GM19193 (cell line): Measurements from ENCODE around the gene GLB1L2.

Source experiments
- POLR2A ChIP-seq: IDR thresholded peaks from 4 replicates; pipeline ENCODE4 v1.6.1; 2011; ENCODE audit not compliant: insufficient read depth, insufficient read length; ENCODE audit errors: extremely low read depth

Gene GLB1L2

DNA sequence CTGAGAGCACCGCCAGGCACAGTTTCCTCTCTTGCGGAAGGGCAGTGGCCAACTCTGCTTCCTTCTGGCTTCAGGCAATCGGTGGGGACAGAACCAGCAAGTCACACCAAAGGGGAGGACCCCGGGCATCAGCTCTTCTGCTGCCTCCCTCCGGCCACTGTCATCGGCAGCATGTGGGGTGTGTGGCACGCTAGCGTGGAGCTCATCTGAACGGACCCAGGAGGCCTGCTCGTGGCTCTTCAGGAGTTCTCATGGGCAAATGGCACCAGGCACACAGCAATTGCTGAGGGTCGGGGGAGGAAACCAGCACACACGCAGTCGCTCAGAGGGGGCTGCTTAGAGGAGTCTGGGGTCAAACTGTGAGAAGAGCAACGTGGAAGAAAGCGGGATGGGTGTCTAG, 53.4 kb downstream of the GLB1L2 start:
- no peak for TF ChIP-seq POLR2A

DNA sequence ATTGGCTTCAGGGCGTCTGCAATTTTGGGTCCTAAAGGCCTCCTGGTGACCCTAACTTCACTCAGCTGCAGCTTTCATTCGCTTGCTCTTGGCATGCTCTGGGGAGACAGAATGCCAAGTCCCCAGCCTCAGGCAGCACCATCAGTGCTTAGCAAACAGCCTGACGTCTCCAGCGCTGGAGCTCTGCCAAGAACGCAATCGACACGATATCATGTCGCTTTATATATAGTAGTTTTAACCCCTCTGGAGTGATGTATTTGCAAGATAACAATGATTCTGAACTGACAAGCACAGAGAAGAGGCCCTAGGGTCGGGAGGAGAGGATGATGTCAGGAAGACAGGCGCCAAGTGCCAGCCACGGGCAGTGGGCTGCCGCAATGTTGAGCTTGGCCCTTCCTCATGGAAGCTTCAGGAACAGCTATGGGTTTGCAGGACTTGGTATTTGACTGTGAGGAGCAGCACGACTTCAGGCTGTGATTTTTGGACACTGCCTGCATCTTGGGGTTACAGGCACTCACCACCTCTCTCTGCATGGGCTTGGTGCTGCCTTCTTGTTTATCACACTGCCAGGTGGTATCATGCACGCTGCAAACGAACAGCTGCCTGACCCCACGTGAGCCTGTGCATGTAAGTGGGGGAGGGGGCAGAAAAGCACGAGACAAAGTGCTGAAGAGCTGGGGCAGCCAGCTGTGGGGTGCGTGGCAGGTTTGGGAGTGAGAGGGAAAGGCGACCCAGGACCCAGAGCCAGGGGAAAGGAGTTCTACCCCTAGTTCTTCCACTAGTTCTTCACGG, 54.2 kb downstream of the GLB1L2 start:
- TF ChIP-seq POLR2A = no peak

DNA sequence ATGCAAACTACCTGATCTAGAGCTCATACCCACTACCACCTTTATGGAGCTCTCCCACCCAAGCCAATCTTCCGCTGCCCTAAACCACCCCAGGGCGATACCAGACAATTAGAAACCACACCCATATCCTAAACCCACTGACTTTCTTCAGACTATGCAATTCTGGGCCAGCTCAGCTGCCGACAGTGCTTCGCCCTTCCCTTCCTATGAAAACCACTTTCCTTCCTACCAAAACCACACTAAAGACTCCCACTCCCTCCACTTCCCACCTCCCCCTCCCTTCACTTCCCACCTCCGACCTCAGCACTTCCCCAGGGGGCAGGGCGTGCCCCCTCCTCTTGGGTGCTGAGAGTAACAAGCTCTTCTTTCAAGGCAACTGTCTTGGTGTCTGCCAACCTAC, 55.2 kb downstream of the GLB1L2 start:
- no peak for TF ChIP-seq POLR2A

DNA sequence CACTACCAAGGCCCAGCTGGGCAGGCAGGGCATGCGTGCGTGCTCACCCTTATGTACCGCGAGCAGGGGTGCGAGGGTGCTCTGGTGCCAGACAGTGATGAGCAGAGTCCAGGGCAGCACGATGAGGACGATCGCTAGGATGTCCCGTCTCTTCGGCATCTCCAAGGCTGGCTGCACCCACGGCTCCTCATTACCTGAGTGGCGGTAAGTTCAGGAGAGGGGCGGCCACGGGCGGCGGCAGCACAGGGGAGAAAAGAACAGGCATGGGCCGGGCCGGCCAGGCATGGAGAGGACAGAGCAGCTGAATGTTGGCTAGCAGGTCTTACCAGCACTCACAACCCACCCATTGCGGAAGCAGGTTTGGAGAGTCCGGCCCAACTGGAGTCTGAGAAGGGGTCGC, 55.7 kb downstream of the GLB1L2 start:
- no peak for TF ChIP-seq POLR2A

DNA sequence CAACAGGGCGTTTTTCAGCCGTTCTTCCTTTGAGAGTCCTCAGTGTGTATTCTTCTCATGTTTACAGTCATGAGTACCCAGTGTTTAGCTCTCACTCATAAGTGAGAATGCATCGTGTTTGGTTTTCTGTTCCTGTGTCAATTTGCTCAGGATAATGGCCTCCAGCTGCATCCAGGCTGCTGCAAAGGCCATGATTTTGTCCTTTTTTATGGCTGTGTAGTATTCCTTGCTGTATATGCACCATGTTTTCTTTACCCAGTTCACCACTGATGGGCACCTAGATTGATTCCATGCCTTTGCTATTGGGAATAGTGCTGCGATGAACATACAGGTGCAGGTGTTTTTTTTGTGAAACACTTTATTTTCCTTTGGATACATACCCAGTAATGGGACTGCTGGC, 56.8 kb downstream of the GLB1L2 start:
- no peak for TF ChIP-seq POLR2A

DNA sequence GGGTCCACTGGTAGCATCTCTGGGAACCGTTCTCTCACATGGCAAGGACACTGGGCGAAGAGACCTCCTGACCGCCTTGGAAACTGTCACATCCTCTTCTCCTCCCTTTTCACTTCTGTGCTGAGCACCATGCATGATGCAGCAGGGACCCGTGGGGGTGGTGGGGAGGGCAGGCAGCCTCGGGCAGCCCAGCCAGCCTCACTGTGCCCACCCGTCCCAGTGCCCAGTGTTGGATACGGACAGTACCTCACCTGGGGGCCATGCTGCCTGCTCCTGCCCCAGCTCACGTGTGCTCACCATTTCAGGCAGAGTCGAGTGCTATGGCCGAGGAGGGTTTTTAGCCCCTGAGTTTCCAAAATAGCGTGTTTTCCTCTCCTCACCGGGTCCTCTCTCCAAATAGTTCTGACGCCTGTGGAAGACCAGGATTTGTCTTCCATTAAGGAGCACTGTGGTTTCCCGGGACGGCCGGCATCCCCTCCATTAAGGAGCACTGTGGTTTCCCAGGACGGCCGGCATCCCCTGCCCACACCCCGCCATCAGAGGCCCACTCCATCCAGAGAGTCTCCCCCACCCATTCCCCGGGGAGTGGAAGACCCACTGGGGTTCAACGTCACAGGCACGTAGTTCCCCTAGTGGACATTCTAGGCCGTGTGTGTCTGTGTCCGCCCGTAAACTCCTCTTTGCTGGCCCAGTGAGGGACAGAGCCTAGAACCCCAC, 57.8 kb downstream of the GLB1L2 start:
- no peak for TF ChIP-seq POLR2A

DNA sequence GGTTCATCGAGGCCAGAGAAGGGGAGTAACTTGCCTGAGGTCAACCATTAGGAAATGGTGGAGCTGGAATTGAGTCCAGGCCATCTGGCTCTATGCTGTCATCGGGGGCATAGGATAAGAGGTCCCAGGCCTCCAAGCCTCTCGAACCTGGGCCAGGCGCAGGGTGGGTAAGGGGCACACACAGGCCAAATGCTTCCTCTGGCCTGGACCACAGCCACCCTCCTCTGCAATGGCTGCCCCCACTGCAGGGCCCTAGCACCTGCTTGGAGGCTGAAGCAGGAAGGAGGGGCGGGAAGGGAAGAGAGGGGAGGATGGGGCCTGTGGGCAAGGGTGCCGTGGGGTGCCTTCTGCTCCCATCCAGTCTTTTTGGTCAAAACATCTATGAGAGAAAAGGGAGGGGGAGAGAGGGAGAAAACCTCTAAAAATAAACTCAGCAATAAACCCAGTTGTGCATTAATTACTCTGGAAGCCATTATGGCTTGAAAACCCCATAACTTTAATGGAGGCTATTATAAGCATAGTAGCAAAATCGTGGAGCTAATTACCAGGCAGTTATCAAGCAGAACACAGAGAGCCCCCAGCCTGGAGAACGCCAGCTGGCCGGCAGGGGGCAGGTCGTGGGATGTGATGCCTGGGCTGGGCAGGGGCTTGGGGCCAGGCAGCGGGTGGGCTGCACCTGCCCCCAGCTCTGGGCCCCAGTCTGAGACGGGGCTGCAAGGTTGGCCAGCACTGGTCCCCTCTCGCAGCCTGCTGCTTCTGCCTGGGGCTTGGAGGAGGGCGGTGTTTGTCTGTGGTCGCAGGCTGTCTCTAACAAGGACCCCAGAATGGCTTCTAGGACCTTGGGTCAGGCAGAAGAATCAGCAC, 59.1 kb downstream of the GLB1L2 start:
- TF ChIP-seq POLR2A = no peak

DNA sequence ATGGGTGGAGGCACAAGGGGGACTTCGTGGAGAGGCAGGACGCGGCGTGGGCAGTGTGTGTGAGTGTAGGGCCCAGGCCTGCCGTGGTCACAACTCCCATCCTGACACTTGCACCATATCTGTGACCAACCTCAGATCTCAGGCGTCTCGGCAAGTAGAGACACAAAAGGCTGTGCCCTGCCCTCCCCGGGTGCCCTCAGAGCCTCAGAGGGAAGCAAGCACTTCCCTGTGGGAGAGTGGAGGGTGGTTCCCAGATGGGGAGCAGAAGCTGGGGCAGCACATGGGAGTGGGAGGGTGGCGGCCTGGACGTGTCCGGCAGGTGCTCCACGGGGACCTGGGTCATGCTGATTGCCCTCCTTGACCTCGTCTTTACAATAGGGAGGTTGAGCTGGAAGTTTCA, 59.9 kb downstream of the GLB1L2 start:
- no peak for TF ChIP-seq POLR2A

DNA sequence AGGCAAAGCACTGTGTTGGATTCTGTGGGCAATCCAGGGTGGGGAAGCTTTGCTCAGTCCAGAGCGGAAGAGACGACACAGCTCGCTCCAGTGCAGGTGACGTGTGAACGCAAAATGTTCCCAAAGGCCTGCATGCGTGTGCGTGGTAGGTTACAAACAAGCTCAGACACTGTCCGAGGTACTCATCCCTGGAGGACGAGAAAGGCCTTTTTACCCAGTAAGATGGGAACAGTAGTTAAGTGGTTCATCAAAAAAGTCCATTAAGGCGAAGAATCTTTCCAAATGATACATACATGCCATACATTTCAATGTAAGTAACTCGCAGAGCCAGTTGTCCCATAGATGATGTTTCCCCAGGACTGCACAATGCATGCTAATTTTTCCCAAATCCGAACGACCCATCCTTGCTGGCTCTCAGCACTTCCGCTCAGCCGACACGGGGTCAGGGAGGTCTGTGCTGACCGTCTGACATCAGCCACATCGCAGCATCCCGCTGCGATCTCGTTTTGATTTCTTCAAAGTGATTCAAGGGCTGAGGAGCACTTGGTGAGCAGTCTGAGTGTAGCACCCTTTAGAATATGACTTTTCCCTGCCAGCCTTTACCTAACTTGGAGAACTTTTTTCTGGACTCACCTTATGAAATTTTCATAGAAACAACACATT, 61.3 kb downstream of the GLB1L2 start:
- TF ChIP-seq POLR2A = no peak

DNA sequence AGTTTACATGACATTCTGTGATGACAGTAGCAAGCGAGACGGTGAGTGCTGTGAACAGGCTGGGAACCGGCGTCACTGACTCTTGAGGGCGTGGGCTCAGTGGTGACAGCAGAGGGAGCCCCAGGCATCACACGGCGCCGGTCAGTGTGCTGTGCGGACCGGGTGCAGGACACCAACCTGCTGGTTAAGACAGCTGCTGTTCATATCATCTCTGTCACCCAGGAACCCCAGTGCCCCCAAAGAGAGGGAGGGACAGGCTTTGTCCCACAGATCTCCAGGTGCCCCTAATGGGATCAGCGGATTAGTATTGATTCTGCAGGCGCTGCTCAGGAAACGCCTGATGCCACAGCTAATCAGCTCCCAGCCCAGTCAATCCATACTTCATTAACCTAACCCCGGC, 61.9 kb downstream of the GLB1L2 start:
- TF ChIP-seq POLR2A = no peak

DNA sequence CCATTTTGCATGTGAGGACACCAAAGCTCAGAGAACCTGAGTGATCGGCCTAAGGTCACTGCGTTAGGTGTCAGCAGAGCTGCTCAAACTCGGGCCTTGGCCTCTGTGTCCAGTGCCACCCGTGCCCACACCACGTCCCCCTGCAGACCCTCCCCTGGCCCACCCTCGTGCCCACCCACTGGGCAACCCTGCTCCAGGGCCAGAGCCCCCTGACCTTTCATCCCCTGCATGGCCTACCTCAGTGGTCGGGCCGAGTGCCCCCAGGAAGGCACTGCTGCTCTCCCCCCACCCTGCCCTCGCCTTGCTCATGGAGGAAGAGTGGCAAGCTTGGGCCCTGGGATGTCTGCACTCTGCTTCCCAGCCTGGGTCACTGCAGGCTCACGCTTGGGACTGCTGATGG, 62.5 kb downstream of the GLB1L2 start:
- TF ChIP-seq POLR2A = no peak

DNA sequence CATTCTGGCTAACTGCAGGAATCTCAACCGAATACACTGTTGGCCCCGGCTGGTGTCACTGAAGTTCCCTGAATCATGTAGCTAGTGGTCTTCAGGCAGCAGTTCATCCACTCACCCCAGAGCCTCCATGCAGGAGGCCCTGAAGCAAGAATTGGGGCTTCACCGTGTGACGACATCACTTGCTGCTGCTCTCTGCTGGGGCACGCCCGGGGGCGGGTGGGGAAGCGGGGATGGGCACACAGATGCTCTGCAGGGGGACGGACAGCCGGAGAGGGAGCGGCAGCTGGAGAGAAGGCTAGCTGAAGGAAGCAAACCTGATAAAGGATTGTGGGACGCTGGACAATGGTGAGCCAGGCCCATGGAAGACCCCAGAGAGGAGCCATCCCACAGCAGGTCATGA, 63.2 kb downstream of the GLB1L2 start:
- no peak for TF ChIP-seq POLR2A

DNA sequence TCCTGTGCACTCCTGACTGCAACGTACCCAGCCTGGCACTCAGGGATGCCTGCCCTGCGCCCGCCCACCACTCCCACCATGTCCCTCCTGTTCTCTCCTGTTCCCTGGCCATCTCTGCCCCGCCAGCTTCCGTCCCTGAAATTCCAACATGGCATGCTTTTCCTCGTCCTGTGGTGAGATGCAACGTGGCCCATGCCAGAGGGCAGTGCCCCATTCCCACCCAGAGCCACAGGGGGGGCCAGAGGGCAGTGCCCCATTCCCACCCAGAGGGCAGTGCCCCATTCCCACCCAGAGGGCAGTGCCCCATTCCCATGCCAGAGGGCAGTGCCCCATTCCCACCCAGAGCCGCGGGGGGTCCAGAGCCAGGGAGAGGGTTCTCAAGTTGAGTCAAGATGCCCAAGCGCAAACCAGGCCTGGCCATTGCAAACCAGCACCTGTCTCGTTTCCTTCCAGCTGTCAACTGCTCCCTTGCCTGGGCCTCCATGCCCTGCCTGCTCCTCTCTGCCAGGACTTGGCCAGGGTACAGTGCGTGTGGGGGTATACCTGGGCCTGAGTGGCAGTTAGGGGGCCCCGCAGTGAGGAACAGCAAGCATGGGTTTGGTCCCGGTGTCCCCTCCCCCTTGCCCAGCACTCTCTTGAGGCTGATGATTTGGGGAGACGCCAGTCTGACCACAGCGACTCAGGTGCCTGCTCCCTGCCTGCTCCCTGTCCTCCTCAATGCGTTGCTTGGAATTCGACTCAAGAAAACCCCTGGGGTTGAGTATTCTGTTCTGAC, 65.7 kb downstream of the GLB1L2 start:
- no peak for TF ChIP-seq POLR2A

DNA sequence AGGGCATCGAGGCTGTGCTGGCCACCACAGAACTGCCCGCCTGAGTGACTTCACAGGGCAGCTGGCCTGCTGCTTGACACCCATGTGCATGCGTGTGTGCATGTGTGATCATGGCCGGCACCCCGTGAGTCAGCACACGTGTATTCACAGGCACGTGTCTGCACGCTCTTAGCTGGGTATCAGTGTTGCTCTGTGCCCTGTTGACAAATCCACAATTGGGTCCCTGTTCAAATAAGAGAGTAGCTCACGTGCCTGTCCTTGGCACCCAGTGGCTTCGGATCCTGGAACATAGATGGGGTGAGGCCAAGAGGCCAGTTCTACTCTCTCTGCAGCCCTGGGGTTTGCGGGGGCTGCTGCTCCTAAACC, 66.3 kb downstream of the GLB1L2 start:
- no peak for TF ChIP-seq POLR2A
